Measurements from ENCODE around the gene INPP4A. TPM values are rescaled to one million over a fixed set of nuclear protein-coding genes. Genes with fewer than 3 reads are reported as not detected.
A peak's percentile ranks its signal among the peaks of the same experiment; 100 is the strongest.

INPP4A gene
- total and polyA plus RNA-seq, 2 donors (not counting 3 experiments of a cell fraction or from before 2014, with no cell fraction given) = 14.9 to 28.8 TPM

DNA sequence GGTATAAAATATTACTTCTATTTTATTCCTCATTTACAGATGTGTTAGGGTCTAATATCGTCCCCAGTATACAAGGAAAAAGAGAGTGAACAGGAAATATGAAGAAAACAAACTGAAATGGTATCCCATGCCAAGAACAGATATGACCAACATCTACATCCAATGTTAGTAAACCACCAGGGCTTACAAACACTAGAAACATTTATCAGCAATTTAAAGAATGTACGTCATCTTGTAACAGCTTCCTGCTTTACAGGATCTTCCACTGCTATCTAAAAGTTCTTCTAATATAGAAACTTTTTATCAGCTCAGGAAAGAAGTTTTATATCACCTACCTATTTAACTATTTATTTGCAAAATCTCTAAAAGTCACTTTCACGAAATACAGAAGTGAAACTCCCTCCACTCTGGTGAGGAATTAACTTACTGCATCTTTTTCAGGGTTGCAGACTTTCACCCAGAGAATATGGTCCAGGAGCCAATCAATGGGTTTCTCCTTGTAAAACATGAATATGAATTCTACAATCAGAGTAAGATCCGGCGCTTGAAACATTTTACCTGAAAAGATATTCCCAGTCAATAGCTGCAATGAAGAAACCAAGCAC lies 198.9 kb downstream of the INPP4A start:
- POLR2A ChIA-PET = no interaction called here
- Histone ChIP-seq H3K4me2 (ENCODE audit: insufficient read depth, low read length) (no peak overlapping the region), H2AFZ (ENCODE audit: low read depth, low read length) (no peak overlapping the region), H4K20me1 (replicated peaks; ENCODE audit: control insufficient read depth, extremely low read depth, insufficient read depth, low read length) (no peaks in the 10 kb centered on the region), H3K27me3 (ENCODE audit: control insufficient read depth in 2 of 2, insufficient read depth in 2 of 2, low read length in 2 of 2) (no peaks in the 10 kb centered on the region), H3K36me3 (ENCODE audit: control insufficient read depth in 2 of 2, extremely low read depth in 1 of 2, insufficient read depth in 2 of 2, low read length in 2 of 2) (peaks cover 6 to 10% of the 10 kb centered on the region in 2 experiments), H3K4me1 (ENCODE audit: control insufficient read depth, extremely low read depth, insufficient read depth, low read length) (no peaks in the 10 kb centered on the region), H3K4me3 (replicated peaks in 1 of 3; ENCODE audit: insufficient read depth in 1 of 3, low read depth in 1 of 3, low read length in 3 of 3) (no peak overlapping the region), H3K27ac (ENCODE audit: insufficient read depth, low read depth, low read length) (no peak overlapping the region), H3K9me1 (replicated peaks; ENCODE audit: control insufficient read depth, extremely low read depth, insufficient read depth, low read length) (no peaks in the 10 kb centered on the region), H3K9ac (replicated peaks; ENCODE audit: extremely low read depth, insufficient read depth, low read length) (no peak overlapping the region), H3K79me2 (ENCODE audit: control insufficient read depth, insufficient read depth, low read length) (no peaks in the 10 kb centered on the region), H3K9me3 (replicated peaks; ENCODE audit: control insufficient read depth, insufficient read depth, low read length) (no peaks in the 10 kb centered on the region)
- CTCF ChIA-PET = interaction anchor here (1.1 to 1.2 kb wide), 3 partner anchors 13 to 422 kb away, joined by 3 to 5 read pairs (median 4); no protein-coding TSS in a partner anchor
- no peak for DNase-seq (ENCODE audit: low read depth, low spot score)
- TF ChIP-seq MYC (IDR thresholded peaks at IDR 0.05; ENCODE audit: low read depth, low read length) = no peak
- intact Hi-C loops (cut with micrococcal nuclease) = no loop called here
- peak; percentile 69 for FAIRE-seq
- dilution Hi-C loops (cut with MboI; ENCODE audit: extremely low pct_ligation_motif_present, low sequenced_read_pairs) = no loop called here
- no TSS peak for BruUV-seq (replicated peaks)

Other genes starting within 250 kb of the INPP4A start
- not detected in 2 replicates for gene CNGA3, start 98.4 kb upstream of the INPP4A start, total RNA-seq
- gene CNGA3, start 98.4 kb upstream of the INPP4A start, polyA plus RNA-seq = not detected in 2 replicates
- gene COA5, start 163.7 kb downstream of the INPP4A start, total RNA-seq = 17.7 and 18.2 TPM in 2 replicates
- 10.3 and 16.5 TPM in 2 replicates for gene COA5, start 163.7 kb downstream of the INPP4A start, polyA plus RNA-seq
- gene UNC50, start 163.7 kb downstream of the INPP4A start, total RNA-seq = 33.5 and 35.3 TPM in 2 replicates
- gene UNC50, start 163.7 kb downstream of the INPP4A start, polyA plus RNA-seq = 42.9 and 56.6 TPM in 2 replicates

Data from endothelial cell of umbilical vein (primary cell).